Activated CD4-positive, CD25-positive, alpha-beta regulatory T cell treated with anti-CD3 and anti-CD28 coated beads, Interleukin-2, amount 50 U/mL, for 16 hours (primary cell): Measurements from ENCODE around the gene HMG20B.
"Not testable (repeated sequence)": the region's sequence is repeated elsewhere in the genome, so short reads cannot be mapped to it uniquely, and the experiment has no call there.

Experiments
- DNase-seq: peaks from one replicate; pipeline ENCODE4 v3.0.0-alpha.2; 2020; ENCODE audit warnings: low read depth, low spot score

Gene HMG20B

GRCh38 chr19:3556423-3556977, 16.2 kb upstream of the HMG20B start:
- DNase-seq = no peak

GRCh38 chr19:3556978-3557460, 15.7 kb upstream of the HMG20B start:
- peak; percentile 30 for DNase-seq

GRCh38 chr19:3557461-3558248, 15.1 kb upstream of the HMG20B start, which contains the start of gene MFSD12:
Gene MFSD12 (minus strand): TSS chr19:3557586. CDS start chr19:3557403, 183 bp downstream.
- DNase-seq = peak; percentile 89

- no peak for DNase-seq
Observed at GRCh38 chr19:3563709-3564524, 8.8 kb upstream of the HMG20B start.

GRCh38 chr19:3565139-3565538, 7.6 kb upstream of the HMG20B start:
- DNase-seq = no peak

- not testable (repeated sequence) for DNase-seq
Observed at GRCh38 chr19:3570042-3570441, 2.7 kb upstream of the HMG20B start.

- DNase-seq = no peak
Observed at GRCh38 chr19:3570606-3571011, 2.1 kb upstream of the HMG20B start.

- peak; percentile 99 for DNase-seq
Observed at GRCh38 chr19:3572132-3572854, 451 bp upstream of the HMG20B start.

- no peak for DNase-seq
Observed at GRCh38 chr19:3573162-3573857, 566 bp downstream of the HMG20B start.

GRCh38 chr19:3573858-3574637, 1.3 kb downstream of the HMG20B start:
- peak; percentile 59 for DNase-seq

- no peak for DNase-seq
Observed at GRCh38 chr19:3575260-3575741, 2.6 kb downstream of the HMG20B start.

GRCh38 chr19:3575949-3576673, 3.4 kb downstream of the HMG20B start:
- no peak for DNase-seq

- DNase-seq = no peak
Observed at GRCh38 chr19:3576696-3577443, 4.1 kb downstream of the HMG20B start.

- DNase-seq = no peak
Observed at GRCh38 chr19:3577723-3578344, 5.1 kb downstream of the HMG20B start.

GRCh38 chr19:3578390-3578789, 5.6 kb downstream of the HMG20B start:
- no peak for DNase-seq

- no peak for DNase-seq
Observed at GRCh38 chr19:3580156-3580934, 7.6 kb downstream of the HMG20B start.

- DNase-seq = not testable (repeated sequence)
Observed at GRCh38 chr19:3581792-3582191, 9.0 kb downstream of the HMG20B start.
